MCF 10A (cell line): Measurements from ENCODE around the gene SYCP3. TPM values are rescaled to one million over a fixed set of nuclear protein-coding genes. Genes with fewer than 3 reads are reported as not detected.

Experiments used
- Bru-seq: library from RNA; stranded (reverse); fragments of 400-500 nt; gene quantifications from one replicate; lab custom pipeline; 2021; lab: Mats Ljungman, UMichigan
- BruChase-seq, 2 experiments: library from RNA; stranded (reverse); fragments of 400-500 nt; gene quantifications; one replicate each; lab custom pipeline; 2021; lab: Mats Ljungman, UMichigan
- BruUV-seq: library from RNA; stranded (reverse); fragments of 400-500 nt; replicated peaks from 2 replicates; lab custom pipeline; 2021; lab: Mats Ljungman, UMichigan
- CTCF ChIA-PET: fragments of 300-600 bp; sonication (Branson Sonifier 250); formaldehyde crosslinking; extraction: SDS; loops from one replicate; lab custom pipeline; 2021; ENCODE audit warnings: antibody characterized with exemption, inconsistent platforms; lab: Yijun Ruan, JAX
- POLR2A ChIA-PET: fragments of 300-600, 350-650 bp; sonication (Branson Sonifier 250); formaldehyde crosslinking; extraction: SDS; loops from one replicate; lab custom pipeline; 2020; ENCODE audit warnings: antibody characterized with exemption, inconsistent platforms; lab: Yijun Ruan, JAX
- DNase-seq: peaks from one replicate; pipeline ENCODE4 v3.0.0-alpha.2; 2018; ENCODE audit not compliant: unreplicated experiment
- H3K27ac Mint-ChIP-seq: one replicate; pipeline ENCODE4 v1.8.0; 2022; ENCODE audit warnings: mild to moderate bottlenecking, low read depth, mixed read lengths; ENCODE audit not compliant: unreplicated experiment
- H3K27me3 Mint-ChIP-seq: one replicate; pipeline ENCODE4 v1.8.0; 2022; ENCODE audit warnings: mixed read lengths; ENCODE audit not compliant: insufficient read depth, unreplicated experiment
- H3K36me3 Mint-ChIP-seq: one replicate; pipeline ENCODE4 v1.8.0; 2022; ENCODE audit warnings: mild to moderate bottlenecking, moderate library complexity, mixed read lengths; ENCODE audit not compliant: insufficient read depth, unreplicated experiment
- H3K4me1 Mint-ChIP-seq: one replicate; pipeline ENCODE4 v1.8.0; 2022; ENCODE audit warnings: mixed read lengths; ENCODE audit not compliant: insufficient read depth, unreplicated experiment
- H3K4me3 Mint-ChIP-seq: one replicate; pipeline ENCODE4 v1.8.0; 2022; ENCODE audit warnings: mild to moderate bottlenecking, moderate library complexity, mixed read lengths; ENCODE audit not compliant: unreplicated experiment
- H3K9me3 Mint-ChIP-seq: one replicate; pipeline ENCODE4 v1.8.0; 2022; ENCODE audit warnings: mixed read lengths; ENCODE audit not compliant: unreplicated experiment
- intact Hi-C: fragments of 100-400 bp; cut with micrococcal nuclease; formaldehyde crosslinking; loops from 2 replicates; pipeline ENCODE4 v1.14.1; 2022
- long read RNA-seq: library from polyadenylated mRNA; stranded (forward); transcript quantifications from one replicate; pipeline ENCODE4 v2.0.0, GENCODE V29; 2022
- total RNA-seq: library from RNA; stranded (reverse); gene quantifications from 2 replicates; pipeline ENCODE4 v1.2.3, GENCODE V29; 2022
- TF ChIP-seq, protein P1 (sequence below): fragments of 200-600 bp; IDR thresholded peaks from one replicate; pipeline ENCODE4 v1.8.0; 2022; ENCODE audit warnings: antibody characterized with exemption, mild to moderate bottlenecking; ENCODE audit not compliant: unreplicated experiment

Gene SYCP3
- not detected in 2 replicates for total RNA-seq
- percentile 29 among the genes with signal in this experiment for Bru-seq, nascent RNA
- BruChase-seq, experiment 1, labeled RNA remaining after a 6-hour chase = percentile 41 among the genes with signal in this experiment
- BruChase-seq, experiment 2, labeled RNA remaining after a 2-hour chase = percentile 43 among the genes with signal in this experiment
- long read RNA-seq, partial matches to known transcripts = 0 of 3 reads
- long read RNA-seq, other reads (novel, unspliced or antisense) = 3 of 3 reads

- TF ChIP-seq, protein P1, sequence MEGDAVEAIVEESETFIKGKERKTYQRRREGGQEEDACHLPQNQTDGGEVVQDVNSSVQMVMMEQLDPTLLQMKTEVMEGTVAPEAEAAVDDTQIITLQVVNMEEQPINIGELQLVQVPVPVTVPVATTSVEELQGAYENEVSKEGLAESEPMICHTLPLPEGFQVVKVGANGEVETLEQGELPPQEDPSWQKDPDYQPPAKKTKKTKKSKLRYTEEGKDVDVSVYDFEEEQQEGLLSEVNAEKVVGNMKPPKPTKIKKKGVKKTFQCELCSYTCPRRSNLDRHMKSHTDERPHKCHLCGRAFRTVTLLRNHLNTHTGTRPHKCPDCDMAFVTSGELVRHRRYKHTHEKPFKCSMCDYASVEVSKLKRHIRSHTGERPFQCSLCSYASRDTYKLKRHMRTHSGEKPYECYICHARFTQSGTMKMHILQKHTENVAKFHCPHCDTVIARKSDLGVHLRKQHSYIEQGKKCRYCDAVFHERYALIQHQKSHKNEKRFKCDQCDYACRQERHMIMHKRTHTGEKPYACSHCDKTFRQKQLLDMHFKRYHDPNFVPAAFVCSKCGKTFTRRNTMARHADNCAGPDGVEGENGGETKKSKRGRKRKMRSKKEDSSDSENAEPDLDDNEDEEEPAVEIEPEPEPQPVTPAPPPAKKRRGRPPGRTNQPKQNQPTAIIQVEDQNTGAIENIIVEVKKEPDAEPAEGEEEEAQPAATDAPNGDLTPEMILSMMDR = no peak
- DNase-seq = no peak
- BruUV-seq = no TSS peak
- Mint-ChIP-seq H3K27ac (no peak within 1 kb of the TSS), H3K36me3 (peaks cover 48% of the 10 kb centered on the region), H3K4me1 (no peaks in the 10 kb centered on the region), H3K4me3 (no peak within 1 kb of the TSS), H3K9me3 (no peaks in the 10 kb centered on the region), H3K27me3 (no peaks in the 10 kb centered on the region)
- CTCF ChIA-PET = interaction anchor here (1.6 kb wide), 1 partner anchor 21 kb away, joined by 4 read pairs; no protein-coding TSS in a partner anchor
- POLR2A ChIA-PET = no interaction called here
- intact Hi-C loops = no loop called here
Observed at GRCh38 chr12:101738920-101739665, at the start of gene SYCP3. SYCP3 (minus strand) TSS chr12:101739462; CDS start chr12:101737935, 1,527 bp downstream.

DNA sequence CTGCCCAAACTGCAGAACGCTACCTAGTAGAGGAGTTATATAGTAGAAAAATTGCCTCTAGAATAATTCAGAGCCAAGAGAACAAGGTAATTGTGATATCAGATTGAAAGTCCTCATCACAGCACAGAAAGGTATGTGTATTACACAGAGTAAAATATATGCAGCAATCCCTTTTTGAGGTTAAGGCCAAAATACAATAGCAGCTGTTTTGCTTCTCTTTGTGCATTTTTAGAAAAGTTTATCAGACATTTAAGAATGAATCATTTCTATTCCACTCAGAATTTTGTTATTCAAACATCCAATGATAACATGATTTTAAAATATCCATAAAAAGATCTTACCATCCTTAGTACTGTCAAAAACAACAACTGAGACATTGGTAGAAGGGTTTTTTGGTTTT, 46.4 kb upstream of the SYCP3 start:
- Mint-ChIP-seq H3K36me3 (peaks cover 18% of the 10 kb centered on the region), H3K4me1 (no peaks in the 10 kb centered on the region), H3K4me3 (no peak overlapping the region), H3K27me3 (no peaks in the 10 kb centered on the region), H3K9me3 (no peaks in the 10 kb centered on the region), H3K27ac (no peak overlapping the region)
- ChIA-PET POLR2A (no interaction called here), CTCF (interaction anchor here (1.4 to 2.4 kb wide), 4 partner anchors 12 to 55 kb away, joined by 5 to 12 read pairs (median 6); no protein-coding TSS in a partner anchor)
- no TSS peak for BruUV-seq
- TF ChIP-seq, protein P1 = no peak
- intact Hi-C loops = no loop called here
- DNase-seq = no peak

- no peak for DNase-seq
- ChIA-PET POLR2A (no interaction called here), CTCF (interaction anchor here (0.6 to 2.4 kb wide), 10 partner anchors 8 to 300 kb away, joined by 3 to 13 read pairs (median 4); no protein-coding TSS in a partner anchor)
- no peak overlapping the region for H3K4me3 Mint-ChIP-seq
- no peaks in the 10 kb centered on the region for H3K9me3 Mint-ChIP-seq
- TF ChIP-seq, protein P1 = no peak
- no TSS peak for BruUV-seq
- no peak overlapping the region for H3K27ac Mint-ChIP-seq
- H3K4me1 Mint-ChIP-seq = no peaks in the 10 kb centered on the region
- intact Hi-C loops = no loop called here
- no peaks in the 10 kb centered on the region for H3K27me3 Mint-ChIP-seq
- peaks cover 15% of the 10 kb centered on the region for H3K36me3 Mint-ChIP-seq
Observed at GRCh38 chr12:101784376-101784775, 45.1 kb upstream of the SYCP3 start.

- no peaks in the 10 kb centered on the region for H3K4me1 Mint-ChIP-seq
- DNase-seq = no peak
- BruUV-seq = no TSS peak
- no peak overlapping the region for H3K27ac Mint-ChIP-seq
- ChIA-PET POLR2A (no interaction called here), CTCF (interaction anchor here (0.7 to 2.4 kb wide), 8 partner anchors 8 to 56 kb away, joined by 3 to 13 read pairs (median 3); no protein-coding TSS in a partner anchor)
- TF ChIP-seq, protein P1 = no peak
- H3K27me3 Mint-ChIP-seq = no peaks in the 10 kb centered on the region
- intact Hi-C loops = no loop called here
- no peak overlapping the region for H3K4me3 Mint-ChIP-seq
- peaks cover 9% of the 10 kb centered on the region for H3K36me3 Mint-ChIP-seq
- H3K9me3 Mint-ChIP-seq = no peaks in the 10 kb centered on the region
Observed at GRCh38 chr12:101783838-101784237, 44.6 kb upstream of the SYCP3 start.
